Measurements from ENCODE around the gene PKNOX2.

The PKNOX2 gene

DNA sequence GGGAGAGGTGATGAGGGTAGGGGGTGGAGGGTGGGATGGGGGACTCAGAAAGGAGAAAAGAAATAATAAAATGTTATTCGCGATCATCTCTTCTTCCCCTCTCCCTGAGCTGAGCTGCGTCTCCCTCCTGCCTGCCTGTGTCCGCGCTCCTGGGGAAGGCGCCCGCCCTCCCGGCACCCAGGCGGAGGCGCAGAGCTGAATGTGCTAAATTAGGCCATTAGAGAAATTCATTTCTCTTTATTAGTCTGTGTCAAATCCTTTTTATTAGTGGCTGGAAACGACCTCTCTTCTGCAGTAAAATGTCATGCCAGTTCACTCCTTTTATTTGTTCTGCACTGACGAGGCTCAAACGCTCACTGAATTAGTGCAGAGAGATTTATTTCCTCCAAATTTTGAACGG lies 215.4 kb downstream of the PKNOX2 start:
- Histone ChIP-seq H3K36me3 (ENCODE audit: insufficient read depth, low read length) (no peaks in the 10 kb centered on the region), H3K9ac (ENCODE audit: low read depth, low read length) (no peak overlapping the region), H3K4me3 (ENCODE audit: low read length) (no peak overlapping the region), H3K27ac (ENCODE audit: low read depth, low read length) (no peak overlapping the region), H3K27me3 (ENCODE audit: insufficient read depth, low read length) (no peaks in the 10 kb centered on the region), H3K9me3 (ENCODE audit: insufficient read depth, low read depth, low read length) (no peaks in the 10 kb centered on the region), H3K4me1 (ENCODE audit: insufficient read depth, low read length) (peaks cover 8% of the 10 kb centered on the region)
- WGBS = 91% methylated on average over 14 of the region's 14 CpGs

DNA sequence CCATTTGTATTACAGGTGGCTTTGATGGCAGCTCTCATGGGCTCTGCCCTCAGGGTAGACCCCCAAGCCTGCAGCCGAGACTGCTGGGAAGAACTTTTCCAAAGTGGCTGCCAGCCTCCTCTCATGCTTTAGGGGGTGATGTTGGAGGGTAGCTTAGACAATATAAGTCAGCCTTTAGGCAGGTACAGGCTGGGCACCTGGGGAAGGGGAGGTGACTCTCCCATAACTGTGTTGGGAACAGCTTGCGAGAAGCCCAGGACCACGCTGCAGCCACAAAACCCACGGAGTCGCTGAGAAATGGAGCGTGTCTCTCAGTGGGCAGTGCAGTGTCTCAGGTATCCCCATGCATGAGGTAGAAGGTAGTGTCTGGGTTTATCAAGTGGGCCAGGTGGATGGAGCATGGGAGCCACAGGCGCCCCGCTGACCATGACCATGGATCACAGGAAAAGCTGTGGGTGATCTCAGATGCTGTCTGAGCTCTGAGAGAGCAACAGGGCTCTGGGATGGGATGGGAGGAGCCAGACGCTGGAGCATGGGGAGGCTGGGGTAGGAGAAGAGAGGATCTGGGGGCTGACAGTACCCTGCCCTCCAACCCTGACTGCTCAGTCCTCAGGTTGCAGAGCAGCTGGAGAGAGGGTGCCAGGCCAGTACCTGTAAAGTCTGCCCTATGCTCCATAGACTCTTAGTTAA lies 216.3 kb downstream of the PKNOX2 start:
- no peaks in the 10 kb centered on the region for H3K36me3 ChIP-seq (ENCODE audit: insufficient read depth, low read length)
- no peaks in the 10 kb centered on the region for H3K27me3 ChIP-seq (ENCODE audit: insufficient read depth, low read length)
- no peak overlapping the region for H3K4me3 ChIP-seq (ENCODE audit: low read length)
- H3K27ac ChIP-seq (ENCODE audit: low read depth, low read length) = no peak overlapping the region
- 94% methylated on average over 9 of the region's 9 CpGs for WGBS
- peaks cover 3% of the 10 kb centered on the region for H3K4me1 ChIP-seq (ENCODE audit: insufficient read depth, low read length)
- H3K9ac ChIP-seq (ENCODE audit: low read depth, low read length) = no peak overlapping the region
- H3K9me3 ChIP-seq (ENCODE audit: insufficient read depth, low read depth, low read length) = no peaks in the 10 kb centered on the region

DNA sequence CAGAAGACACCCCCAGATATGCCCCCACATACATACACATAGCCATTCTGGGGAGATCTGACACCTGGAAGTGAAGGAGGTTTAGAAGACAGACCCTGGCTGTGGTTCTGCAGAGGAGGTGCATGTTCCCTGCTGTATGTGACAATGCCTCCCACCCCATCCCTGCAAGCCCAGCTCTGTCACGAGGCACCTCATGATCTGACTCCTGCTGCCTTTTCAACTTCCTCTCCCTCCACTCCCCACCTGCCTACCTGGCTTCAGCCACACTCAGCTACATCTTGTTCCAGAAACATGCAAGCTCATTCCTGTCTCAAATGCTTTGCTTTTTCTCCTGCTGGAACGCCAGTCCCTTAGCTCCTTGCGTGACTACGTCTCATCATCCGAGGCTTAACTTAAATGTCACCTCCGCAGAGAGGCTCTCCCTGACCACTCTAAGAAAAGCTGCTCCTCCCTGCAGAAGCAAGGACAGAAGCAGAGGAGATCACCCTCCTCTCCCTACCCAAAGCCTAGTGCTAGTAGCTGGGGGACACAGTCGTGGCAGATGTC lies 217.0 kb downstream of the PKNOX2 start:
- H3K9me3 ChIP-seq (ENCODE audit: insufficient read depth, low read depth, low read length) = no peaks in the 10 kb centered on the region
- H3K4me3 ChIP-seq (ENCODE audit: low read length) = no peak overlapping the region
- H3K27ac ChIP-seq (ENCODE audit: low read depth, low read length) = no peak overlapping the region
- H3K36me3 ChIP-seq (ENCODE audit: insufficient read depth, low read length) = no peaks in the 10 kb centered on the region
- no peaks in the 10 kb centered on the region for H3K4me1 ChIP-seq (ENCODE audit: insufficient read depth, low read length)
- no peak overlapping the region for H3K9ac ChIP-seq (ENCODE audit: low read depth, low read length)
- H3K27me3 ChIP-seq (ENCODE audit: insufficient read depth, low read length) = no peaks in the 10 kb centered on the region
- 87% methylated on average over 7 of the region's 7 CpGs for WGBS

DNA sequence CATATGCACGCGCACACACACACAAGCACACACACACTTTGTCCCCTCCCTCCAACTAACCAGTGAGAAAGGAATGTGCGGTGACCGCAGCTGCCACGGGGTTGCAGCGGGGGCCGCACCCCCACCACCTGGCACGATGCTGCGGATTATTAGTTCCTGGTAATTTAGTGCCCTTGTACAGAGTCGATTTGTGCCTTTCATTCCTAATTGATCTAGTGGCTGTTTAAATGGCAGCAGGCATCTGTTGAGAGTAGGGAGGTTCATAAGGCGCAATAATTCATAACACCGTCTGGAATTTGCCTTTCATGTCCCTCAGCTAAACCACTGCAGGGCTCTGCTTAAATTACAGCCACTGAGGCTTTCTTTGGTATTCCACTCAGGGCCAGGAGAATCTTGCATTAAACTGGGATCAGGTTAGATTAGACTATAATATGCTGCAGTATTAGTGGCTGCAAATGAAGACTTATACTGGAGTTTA lies 217.8 kb downstream of the PKNOX2 start:
- Histone ChIP-seq H3K27ac (ENCODE audit: low read depth, low read length) (no peak overlapping the region), H3K9ac (ENCODE audit: low read depth, low read length) (no peak overlapping the region), H3K4me1 (ENCODE audit: insufficient read depth, low read length) (no peaks in the 10 kb centered on the region), H3K27me3 (ENCODE audit: insufficient read depth, low read length) (no peaks in the 10 kb centered on the region), H3K9me3 (ENCODE audit: insufficient read depth, low read depth, low read length) (no peaks in the 10 kb centered on the region), H3K36me3 (ENCODE audit: insufficient read depth, low read length) (no peaks in the 10 kb centered on the region), H3K4me3 (ENCODE audit: low read length) (no peak overlapping the region)
- 89% methylated on average over 12 of the region's 12 CpGs for WGBS

DNA sequence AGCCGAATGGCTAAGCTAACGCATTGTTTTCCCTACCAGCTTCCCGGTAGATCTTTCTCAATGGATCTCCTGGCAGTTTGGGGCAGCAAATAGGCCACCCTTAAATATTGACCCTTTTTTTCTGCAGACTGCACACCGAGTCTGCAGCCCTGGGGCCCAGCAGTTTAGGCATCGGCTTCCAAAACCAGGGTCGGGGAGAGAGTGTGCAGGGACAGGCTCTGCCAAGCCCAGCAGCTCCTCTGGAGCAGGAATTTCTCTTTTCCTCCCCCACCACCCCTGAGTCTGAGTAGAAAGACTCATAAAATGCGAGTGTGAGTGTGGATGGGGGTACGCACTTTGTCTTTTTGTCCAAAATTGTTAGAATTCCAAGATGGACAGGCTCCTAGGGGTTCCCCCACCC lies 218.3 kb downstream of the PKNOX2 start:
- Histone ChIP-seq H3K9me3 (ENCODE audit: insufficient read depth, low read depth, low read length) (no peaks in the 10 kb centered on the region), H3K27ac (ENCODE audit: low read depth, low read length) (no peak overlapping the region), H3K9ac (ENCODE audit: low read depth, low read length) (no peak overlapping the region), H3K4me3 (ENCODE audit: low read length) (no peak overlapping the region), H3K27me3 (ENCODE audit: insufficient read depth, low read length) (no peaks in the 10 kb centered on the region), H3K4me1 (ENCODE audit: insufficient read depth, low read length) (no peaks in the 10 kb centered on the region), H3K36me3 (ENCODE audit: insufficient read depth, low read length) (no peaks in the 10 kb centered on the region)
- WGBS = 88% methylated on average over 6 of the region's 8 CpGs

DNA sequence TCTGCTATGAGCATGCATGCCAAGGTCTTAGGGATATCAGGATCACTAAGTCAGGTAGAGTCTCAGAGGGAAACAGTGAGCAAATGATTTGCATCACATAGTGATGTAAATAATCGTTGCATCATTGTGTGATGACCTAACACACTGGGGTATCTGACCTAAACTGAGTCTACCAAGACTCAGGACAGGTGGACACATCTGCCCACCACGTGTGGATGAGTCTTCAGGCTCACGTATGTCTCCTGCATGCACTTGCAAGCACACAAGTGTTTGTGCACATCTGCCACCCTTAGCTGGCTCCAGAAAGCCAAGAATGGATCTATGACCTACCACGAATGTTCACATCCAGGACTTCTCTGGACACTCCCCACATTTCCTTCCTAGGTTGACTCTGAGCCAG lies 220.3 kb downstream of the PKNOX2 start:
- Histone ChIP-seq H3K9me3 (ENCODE audit: insufficient read depth, low read depth, low read length) (no peaks in the 10 kb centered on the region), H3K4me1 (ENCODE audit: insufficient read depth, low read length) (no peaks in the 10 kb centered on the region), H3K27me3 (ENCODE audit: insufficient read depth, low read length) (no peaks in the 10 kb centered on the region), H3K4me3 (ENCODE audit: low read length) (no peak overlapping the region), H3K9ac (ENCODE audit: low read depth, low read length) (no peak overlapping the region), H3K36me3 (ENCODE audit: insufficient read depth, low read length) (no peaks in the 10 kb centered on the region), H3K27ac (ENCODE audit: low read depth, low read length) (no peak overlapping the region)
- WGBS = 91% methylated on average over 4 of the region's 4 CpGs

DNA sequence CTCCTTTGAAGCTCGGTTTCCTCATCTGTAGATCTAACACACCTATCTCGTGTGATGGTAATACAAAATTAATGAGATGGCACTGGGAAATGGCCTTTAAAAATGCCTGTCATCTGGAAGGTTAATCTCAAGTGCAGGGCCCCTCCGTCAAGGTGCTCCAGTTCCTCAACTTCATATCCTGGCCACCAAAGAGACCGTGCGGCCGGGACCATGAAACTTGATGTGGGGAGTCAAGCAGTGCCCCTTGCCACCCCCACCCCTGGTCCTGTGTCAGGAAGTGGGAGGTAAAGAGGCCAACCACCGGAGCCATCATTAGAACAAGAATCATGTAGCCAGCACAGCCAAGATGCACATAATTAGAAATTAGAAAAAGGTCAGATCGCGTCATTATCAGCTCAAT lies 223.3 kb downstream of the PKNOX2 start:
- Histone ChIP-seq H3K27ac (ENCODE audit: low read depth, low read length) (no peak overlapping the region), H3K36me3 (ENCODE audit: insufficient read depth, low read length) (no peaks in the 10 kb centered on the region), H3K9me3 (ENCODE audit: insufficient read depth, low read depth, low read length) (no peaks in the 10 kb centered on the region), H3K9ac (ENCODE audit: low read depth, low read length) (no peak overlapping the region), H3K27me3 (ENCODE audit: insufficient read depth, low read length) (no peaks in the 10 kb centered on the region), H3K4me3 (ENCODE audit: low read length) (no peak overlapping the region), H3K4me1 (ENCODE audit: insufficient read depth, low read length) (peaks cover 11% of the 10 kb centered on the region)
- WGBS = 96% methylated on average over 9 of the region's 9 CpGs

DNA sequence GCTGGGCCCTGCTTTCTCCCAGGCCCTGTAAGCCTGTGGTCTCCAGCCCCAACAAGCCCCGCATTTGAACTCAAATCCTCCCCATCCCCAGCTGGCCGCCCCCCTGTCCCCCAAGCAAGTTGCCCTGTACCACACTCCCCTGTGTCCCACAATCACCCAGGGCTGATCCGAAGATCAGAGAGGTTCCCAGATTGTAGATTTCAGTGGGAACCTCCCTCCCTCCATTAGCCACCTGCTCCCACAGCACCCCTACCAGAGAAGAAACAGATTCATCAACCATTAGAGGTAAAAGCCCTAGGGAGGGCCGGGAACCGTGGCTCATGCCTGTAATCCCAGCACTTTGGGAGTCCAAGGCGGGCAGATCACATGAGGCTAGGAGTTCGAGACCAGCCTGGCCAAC lies 224.1 kb downstream of the PKNOX2 start:
- Histone ChIP-seq H3K36me3 (ENCODE audit: insufficient read depth, low read length) (no peaks in the 10 kb centered on the region), H3K27ac (ENCODE audit: low read depth, low read length) (no peak overlapping the region), H3K9ac (ENCODE audit: low read depth, low read length) (no peak overlapping the region), H3K9me3 (ENCODE audit: insufficient read depth, low read depth, low read length) (no peaks in the 10 kb centered on the region), H3K27me3 (ENCODE audit: insufficient read depth, low read length) (no peaks in the 10 kb centered on the region), H3K4me3 (ENCODE audit: low read length) (no peak overlapping the region), H3K4me1 (ENCODE audit: insufficient read depth, low read length) (peaks cover 11% of the 10 kb centered on the region)
- 94% methylated on average over 7 of the region's 7 CpGs for WGBS

DNA sequence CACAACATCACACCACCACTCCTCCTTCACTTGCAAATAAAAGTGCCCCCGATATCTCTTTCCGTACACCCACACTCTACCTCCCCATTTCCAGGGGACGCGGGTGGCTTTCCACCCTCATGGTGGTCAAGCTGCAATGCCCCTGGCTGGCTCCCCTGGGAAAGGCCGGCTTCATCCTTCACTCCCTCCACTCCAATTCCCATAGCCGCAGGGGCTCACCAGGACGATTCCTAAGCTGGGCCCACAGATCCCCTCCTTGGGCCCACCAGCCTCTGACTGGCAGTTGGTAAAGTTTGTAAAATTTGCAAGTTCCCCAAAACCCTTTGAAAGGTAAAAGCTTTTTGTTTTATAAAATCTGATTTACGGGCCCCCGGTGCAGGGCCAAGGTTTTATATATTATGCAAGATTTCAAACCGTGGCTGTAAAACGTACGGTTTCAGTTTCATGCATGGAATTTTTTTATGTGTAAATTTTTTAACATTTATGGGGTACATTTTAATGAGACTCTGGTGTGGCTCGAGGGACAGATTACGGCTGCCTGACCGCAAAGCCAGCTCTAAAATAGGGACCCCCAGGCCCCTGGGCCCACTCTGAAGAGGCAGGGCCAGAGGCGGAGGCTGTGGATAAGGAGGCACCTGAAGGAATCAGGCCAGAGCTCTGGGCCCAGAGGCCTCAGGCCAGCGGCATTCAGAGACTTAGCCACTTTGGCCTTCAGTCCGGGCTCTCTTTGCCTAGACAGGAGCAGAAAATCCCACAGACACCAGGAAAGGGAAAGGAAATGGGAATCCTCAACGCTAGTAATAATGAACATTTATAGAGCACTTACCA lies 225.0 kb downstream of the PKNOX2 start:
- no peaks in the 10 kb centered on the region for H3K9me3 ChIP-seq (ENCODE audit: insufficient read depth, low read depth, low read length)
- no peak overlapping the region for H3K27ac ChIP-seq (ENCODE audit: low read depth, low read length)
- no peak overlapping the region for H3K4me3 ChIP-seq (ENCODE audit: low read length)
- H3K9ac ChIP-seq (ENCODE audit: low read depth, low read length) = no peak overlapping the region
- H3K36me3 ChIP-seq (ENCODE audit: insufficient read depth, low read length) = no peaks in the 10 kb centered on the region
- 94% methylated on average over 19 of the region's 19 CpGs for WGBS
- H3K27me3 ChIP-seq (ENCODE audit: insufficient read depth, low read length) = no peaks in the 10 kb centered on the region
- peaks cover 11% of the 10 kb centered on the region for H3K4me1 ChIP-seq (ENCODE audit: insufficient read depth, low read length)

DNA sequence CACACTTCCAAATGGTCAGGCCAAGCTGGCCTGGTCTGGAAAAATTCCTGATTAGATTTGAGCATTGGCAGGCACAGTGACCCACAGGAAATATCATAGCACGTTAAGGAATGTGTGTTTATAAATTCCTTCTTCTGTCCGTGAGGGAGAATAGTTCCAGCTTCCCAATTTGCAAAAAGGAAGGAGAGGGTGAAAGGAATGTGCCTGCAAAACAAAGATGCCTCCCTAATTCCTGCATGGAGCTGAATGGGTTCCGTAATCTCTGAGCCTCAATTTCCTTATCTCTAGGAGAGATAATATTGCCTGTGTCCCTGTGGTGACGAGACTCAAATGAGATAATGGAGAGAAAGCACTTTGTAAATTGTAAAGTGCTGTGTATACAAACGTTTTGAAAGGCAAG lies 226.4 kb downstream of the PKNOX2 start:
- Histone ChIP-seq H3K9ac (ENCODE audit: low read depth, low read length) (no peak overlapping the region), H3K27ac (ENCODE audit: low read depth, low read length) (peak overlapping the region; percentile 22; the same call in 1 of the 2 replicates), H3K36me3 (ENCODE audit: insufficient read depth, low read length) (no peaks in the 10 kb centered on the region), H3K4me1 (ENCODE audit: insufficient read depth, low read length) (peaks cover 11% of the 10 kb centered on the region), H3K27me3 (ENCODE audit: insufficient read depth, low read length) (no peaks in the 10 kb centered on the region), H3K9me3 (ENCODE audit: insufficient read depth, low read depth, low read length) (no peaks in the 10 kb centered on the region), H3K4me3 (ENCODE audit: low read length) (no peak overlapping the region)
- 37% methylated on average over 5 of the region's 5 CpGs for WGBS

DNA sequence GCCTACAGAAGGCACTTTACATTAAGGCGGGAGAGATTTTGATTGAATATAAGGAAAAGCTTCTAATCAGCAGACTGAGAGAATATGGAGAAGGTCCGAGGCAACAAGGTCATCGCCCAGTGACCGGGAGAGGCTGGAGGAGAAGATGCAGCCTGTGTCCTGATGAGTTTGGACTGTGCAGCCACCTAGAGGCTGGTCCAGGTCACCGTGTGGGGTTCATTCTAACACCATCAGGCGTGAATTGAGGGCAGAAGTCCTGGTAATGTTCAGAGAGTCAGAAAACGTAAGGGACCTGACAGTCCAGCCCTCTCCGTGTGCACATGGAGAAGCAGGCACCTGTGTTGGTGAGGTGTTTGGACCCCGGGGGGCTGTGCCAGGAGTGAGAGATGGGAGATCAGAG lies 228.8 kb downstream of the PKNOX2 start:
- H3K27me3 ChIP-seq (ENCODE audit: insufficient read depth, low read length) = no peaks in the 10 kb centered on the region
- 88% methylated on average over 9 of the region's 9 CpGs for WGBS
- no peak overlapping the region for H3K9ac ChIP-seq (ENCODE audit: low read depth, low read length)
- no peak overlapping the region for H3K27ac ChIP-seq (ENCODE audit: low read depth, low read length)
- no peak overlapping the region for H3K4me3 ChIP-seq (ENCODE audit: low read length)
- peaks cover 11% of the 10 kb centered on the region for H3K4me1 ChIP-seq (ENCODE audit: insufficient read depth, low read length)
- H3K36me3 ChIP-seq (ENCODE audit: insufficient read depth, low read length) = no peaks in the 10 kb centered on the region
- no peaks in the 10 kb centered on the region for H3K9me3 ChIP-seq (ENCODE audit: insufficient read depth, low read depth, low read length)
